HG02610 (cell line): ENCODE results near the gene RELB.
"Not testable (repeated sequence)": the region's sequence is repeated elsewhere in the genome, so short reads cannot be mapped to it uniquely, and the experiment has no call there.

Source experiments
- ATAC-seq: cut with Tn5 transposase; IDR thresholded peaks from one replicate; pipeline ENCODE4 v1.9.1; 2021; ENCODE audit warnings: mild to moderate bottlenecking, moderate library complexity; ENCODE audit not compliant: unreplicated experiment

The RELB gene

GRCh38 chr19:45001087-45001739 is at the start of gene RELB:
TSS of gene RELB (plus strand) at chr19:45001464. CDS start at chr19:45001580, 116 bp downstream.
- peak; percentile 42 for ATAC-seq

DNA sequence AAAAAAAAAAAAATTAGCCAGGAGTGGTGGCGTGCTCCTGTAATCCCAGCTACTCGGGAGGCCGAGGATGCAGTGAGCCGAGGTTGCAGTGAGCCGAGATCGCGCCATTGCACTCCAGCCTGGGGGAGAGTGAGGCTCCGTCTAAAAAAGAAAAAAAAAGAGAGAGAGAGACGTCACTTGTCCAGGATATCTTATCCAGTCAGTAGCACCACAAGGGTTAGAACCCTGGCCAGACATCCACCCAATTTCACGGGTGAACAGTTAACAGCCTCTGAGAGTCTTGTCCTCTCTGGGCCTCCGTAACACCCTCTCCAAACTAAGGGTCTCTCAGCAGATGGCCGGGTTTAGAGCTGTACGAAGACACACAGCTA is 47.0 kb upstream of the RELB start:
- peak; percentile 1 for ATAC-seq

DNA sequence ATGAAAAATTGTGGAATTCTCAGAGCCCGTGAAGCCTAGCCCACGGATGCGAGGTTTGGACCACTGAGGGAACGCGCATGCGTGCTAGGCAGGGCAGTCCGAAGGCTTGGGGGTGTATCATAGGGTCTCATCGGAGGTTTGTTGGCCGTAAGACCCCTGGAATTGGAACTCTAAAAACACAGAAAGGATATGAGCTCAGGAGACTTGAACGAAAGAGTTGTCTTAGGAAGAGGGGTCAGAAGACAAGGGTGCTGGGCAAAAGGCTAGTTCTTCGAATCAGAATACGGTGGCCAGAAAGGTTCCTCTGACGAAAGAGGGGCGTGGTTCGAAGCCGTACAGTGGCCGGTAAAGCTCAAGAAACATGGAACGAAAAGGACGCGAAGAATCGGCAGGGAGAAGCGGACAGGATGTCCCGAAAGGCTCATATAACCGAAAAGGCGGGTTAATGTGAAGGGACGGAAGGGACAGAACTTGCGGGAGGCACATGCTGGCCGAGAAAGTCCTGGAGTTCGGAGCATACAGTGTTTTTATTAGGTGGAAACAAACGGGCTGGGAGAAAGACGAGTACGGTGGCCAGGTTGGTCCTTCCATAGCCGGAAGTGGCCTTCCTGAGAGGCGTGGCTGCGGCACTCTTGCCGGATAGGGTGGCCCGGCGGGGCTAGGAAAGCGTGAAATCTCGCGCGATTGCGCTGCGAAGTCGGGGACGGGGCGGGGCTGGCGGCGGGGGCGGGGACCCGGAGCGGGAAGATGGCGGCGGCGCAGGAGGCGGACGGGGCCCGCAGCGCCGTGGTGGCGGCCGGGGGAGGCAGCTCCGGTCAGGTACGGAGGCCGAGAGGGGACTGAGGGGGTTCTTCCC is 46.4 kb upstream of the RELB start, which contains the start of gene CLPTM1:
Gene CLPTM1, plus strand, starts transcription at position 732 of the 856 bp plus-strand sequence. Its CDS starts 16 bp downstream, at position 748.
- peak; percentile 74 for ATAC-seq

DNA sequence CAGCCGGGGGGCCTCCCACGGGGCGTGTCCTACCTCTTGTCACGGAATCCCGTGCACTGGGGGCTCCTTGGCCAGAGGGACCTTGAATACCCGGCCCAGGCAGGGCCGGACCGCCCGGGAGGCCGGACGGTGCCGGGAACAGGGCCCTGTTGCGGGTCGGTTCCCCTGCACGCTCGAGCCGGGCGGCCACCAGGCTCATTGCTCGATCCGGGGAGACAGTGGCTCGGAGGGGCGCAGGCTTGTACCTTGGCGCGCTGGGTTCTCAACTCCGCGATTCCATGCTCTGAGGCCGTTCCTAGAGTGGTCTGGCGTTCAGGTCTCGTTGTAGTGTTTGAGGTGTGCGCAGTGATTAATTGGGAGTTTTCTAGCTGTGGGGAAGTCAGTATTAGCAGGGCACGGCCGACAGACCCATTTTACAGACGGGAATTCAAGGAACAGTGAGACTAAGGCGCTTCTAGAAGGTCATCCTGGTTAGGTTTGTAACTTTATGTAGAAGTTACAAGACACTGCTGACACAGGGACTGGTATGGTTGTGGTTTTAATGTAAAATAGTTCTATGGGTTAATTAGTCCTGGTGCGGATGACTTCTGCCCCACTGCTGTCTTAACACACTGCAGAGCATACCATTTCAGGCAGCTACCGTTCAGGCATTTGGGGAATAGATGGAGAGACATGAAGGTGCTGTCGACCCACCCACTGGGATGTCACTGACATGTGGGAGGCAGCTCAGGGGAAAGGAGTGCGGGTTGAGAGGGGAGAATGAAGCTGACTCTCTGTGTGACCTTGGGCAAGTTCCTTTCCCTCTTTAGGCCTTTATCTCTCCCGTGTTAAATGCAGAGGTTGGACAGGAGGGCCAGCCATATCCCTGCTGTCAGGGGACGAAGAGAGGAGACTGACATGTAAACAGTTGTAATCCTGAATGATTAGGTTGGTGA is 45.5 kb upstream of the RELB start:
- ATAC-seq = peak; percentile 16

DNA sequence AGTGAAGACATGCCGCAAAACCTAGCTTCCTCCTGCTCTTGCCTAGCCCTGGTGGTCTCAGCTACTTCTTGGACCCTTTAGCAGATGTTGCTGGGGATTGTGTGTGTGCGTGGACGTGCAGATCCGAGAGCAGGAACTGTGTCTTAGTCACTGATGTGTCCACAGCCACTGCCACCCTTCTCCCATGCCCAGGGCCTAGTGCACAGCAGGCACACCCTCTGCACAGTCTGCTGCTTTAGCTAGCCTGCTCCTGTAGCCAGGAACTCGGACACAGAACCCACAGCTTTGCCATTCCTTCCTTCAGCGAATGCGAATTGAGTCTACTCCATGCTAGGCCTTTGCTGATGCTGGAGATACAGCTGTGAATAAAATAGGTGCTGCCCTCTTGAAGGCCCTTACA is 43.7 kb upstream of the RELB start:
- no peak for ATAC-seq

- ATAC-seq = no peak
These were observed 43.2 kb upstream of the RELB start for GRCh38 chr19:44958090-44958489.

DNA sequence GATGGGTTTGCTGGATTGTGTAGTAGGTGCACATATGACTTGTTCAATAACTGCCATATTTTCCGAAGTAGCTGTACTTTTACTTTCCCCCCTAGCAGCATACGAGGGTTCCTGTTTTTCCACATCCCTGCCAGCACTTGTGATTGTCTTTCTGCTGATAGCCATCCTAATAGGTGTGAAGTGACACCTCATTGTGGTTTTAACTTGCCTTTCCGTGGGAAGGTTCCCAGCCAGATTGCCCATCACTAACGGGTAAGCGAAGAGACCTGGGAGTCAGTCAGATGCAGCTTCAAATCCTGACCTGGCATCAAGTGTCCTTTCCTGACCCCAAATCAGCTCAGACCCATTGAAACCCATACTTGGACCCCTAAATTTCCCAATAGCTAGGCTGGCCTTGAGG is 41.6 kb upstream of the RELB start:
- no peak for ATAC-seq

- no peak for ATAC-seq
These were observed 40.1 kb upstream of the RELB start for GRCh38 chr19:44960906-44961728.

DNA sequence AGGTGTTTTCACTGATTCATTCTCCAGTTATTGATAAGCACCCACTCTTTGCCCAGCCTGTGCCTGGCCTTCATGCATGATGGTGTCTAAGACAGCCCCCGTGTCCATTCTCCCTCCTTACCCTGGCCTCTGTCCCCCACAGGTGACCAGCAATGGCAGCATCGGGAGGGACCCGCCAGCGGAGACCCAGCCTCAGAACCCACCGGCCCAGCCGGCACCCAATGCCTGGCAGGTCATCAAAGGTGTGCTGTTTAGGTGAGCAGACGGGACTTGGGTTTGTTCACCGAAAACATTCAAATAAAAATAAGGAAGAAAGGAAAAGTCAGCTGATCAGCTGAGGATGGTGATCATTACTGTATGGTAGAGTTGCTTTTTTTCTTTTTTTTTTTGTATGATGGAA is 39.4 kb upstream of the RELB start:
- ATAC-seq = no peak

DNA sequence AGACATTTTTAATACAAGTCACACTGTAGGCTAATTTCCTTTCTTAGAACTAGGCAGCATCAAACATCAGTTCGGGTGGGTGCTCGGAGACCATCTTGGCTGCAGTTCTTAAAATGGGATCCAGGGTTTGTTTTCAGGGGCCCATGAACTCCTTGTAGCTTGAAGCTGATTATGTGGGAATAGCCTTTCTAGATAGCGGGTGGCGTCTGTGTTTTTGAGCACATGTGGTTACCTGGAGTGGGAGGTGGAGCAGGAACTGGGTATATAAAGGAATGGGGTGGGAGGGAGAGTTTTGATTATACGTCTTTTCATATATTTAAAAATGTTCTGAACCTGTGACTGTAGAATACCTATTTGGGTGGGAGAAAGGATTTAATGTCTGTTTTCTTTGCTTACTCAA is 33.1 kb upstream of the RELB start:
- no peak for ATAC-seq

DNA sequence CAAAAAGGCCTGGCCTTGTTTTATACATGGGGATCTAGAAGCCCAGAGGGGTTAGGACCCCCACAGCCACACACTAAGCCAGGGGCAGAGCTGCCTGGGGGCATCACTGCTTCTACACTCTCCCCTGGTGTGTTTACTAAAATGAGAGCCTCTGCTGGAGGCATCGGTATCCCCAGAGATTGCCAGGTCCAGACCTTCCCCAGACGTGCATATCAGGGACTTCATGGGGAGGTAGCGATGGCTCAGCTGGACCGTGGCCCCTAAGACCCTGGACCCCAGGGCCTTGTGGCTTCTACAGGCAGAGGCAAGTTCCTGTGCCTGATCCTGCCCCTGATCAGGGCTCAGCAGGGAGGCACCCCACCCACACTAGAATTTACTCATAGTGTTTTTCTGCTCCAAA is 32.6 kb upstream of the RELB start:
- no peak for ATAC-seq

- ATAC-seq = no peak
These were observed 31.8 kb upstream of the RELB start for GRCh38 chr19:44969437-44969836.

DNA sequence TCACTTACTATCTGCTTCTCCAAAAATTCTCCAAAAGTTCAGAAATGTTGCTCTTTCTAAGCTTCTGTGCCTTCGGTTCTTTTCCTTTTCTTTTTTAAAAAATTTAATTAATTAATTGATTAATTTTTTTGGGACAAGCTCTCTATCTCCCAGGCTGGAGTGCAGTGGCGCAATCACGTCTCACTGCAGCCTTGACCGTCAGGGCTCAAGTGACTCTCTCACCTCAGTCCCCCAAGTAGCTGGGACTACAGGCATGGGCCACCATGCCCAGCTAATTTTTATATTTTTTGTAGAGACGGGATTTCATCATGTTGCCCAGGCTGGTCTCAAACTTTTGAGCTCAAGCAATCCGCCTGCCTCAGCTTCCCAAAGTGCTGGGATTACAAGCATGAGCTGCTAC is 29.8 kb upstream of the RELB start:
- not testable (repeated sequence) for ATAC-seq

GRCh38 chr19:44972802-44973201 is 28.5 kb upstream of the RELB start:
- ATAC-seq = no peak

DNA sequence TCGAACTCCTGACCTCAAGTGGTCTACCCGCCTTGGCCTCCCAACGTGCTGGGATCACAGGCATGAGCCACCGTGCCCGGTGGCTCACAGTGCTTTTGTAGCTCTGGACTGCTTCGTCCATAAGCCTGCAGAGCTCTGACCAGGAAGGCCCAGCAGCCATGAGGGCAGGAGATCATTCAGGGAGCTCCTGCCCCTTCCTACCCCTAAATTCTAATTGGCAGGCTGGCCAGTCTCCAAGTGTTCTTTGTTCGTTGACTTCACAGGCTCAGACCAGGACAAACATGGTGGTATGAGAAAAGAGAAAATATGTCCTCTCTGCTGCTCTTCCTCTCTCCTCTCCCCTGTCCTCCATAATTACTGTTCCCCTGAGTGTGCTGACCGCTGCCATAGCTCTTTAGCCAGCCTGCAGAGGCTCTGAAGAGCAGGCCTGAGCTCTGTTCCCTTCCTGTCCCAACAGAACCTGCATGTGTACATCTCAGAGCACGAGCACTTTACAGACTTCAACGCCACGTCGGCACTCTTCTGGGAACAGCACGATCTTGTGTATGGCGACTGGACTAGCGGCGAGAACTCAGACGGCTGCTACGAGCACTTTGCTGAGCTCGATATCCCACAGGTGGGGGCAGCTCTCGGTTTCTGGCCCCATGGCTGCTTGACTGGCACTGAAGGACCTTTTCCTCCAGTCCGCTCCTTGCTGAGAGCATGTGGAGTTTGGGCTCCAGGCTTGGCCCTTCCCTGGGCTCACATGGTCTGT is 27.1 kb upstream of the RELB start:
- ATAC-seq = no peak

GRCh38 chr19:44974857-44975256 is 26.4 kb upstream of the RELB start:
- no peak for ATAC-seq

DNA sequence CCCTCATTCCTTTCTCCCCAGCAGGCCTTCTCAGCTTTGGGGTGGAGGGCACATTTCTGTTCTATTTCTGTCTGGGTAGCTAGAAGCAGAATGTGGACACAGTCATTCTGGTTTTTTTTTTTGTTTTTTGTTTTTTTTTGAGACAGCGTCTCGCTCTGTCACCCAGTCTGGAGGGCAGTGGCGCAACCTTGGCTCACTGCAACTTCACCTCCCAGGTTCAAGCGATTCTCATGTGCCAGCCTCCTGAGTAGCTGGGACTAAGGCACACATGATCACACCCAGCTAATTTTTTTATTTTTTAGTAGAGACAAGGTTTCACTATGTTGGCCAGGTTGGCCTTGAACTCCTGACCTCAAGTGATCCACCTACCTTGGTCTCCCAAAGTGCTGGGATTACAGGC is 25.8 kb upstream of the RELB start:
- ATAC-seq = no peak

DNA sequence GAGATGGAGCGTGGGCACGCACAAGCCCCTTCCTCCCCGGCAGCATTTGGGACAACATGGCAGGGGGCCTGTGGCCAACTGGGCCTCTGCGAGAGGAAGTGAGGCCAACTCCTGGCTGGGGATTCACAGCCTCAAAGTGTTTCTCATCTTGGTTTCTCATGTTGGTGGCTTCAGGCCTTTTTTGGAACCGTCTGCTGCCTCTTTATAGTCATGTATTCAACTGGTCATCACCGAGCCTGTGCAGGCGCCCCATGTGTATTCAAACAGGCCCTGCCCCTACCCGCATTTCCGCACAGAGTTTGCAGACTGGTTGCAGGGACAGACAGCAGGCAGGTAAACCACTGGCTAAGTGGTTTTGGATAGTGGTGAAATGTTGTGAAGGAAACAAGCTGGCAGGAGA is 17.3 kb upstream of the RELB start:
- ATAC-seq = no peak

- ATAC-seq = no peak
These were observed 15.8 kb upstream of the RELB start for GRCh38 chr19:44985445-44985844.

DNA sequence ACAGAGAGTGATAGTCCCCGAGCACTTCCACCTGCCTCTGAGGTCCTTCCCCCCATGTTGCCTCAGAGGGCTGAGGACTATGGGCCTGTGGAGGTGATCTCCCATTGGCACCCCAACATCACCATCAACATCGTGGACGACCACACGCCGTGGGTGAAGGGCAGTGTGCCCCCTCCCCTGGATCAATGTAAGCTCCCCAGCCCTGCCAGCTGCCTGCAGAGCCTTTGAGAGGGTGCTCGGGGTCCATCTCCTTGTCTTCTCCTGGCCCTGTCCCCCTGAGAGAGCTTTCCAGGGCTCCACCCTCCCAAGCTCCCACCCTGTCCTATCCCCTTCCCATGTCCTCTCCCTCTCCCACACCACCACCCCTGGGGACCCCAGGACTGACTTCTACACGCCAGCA is 14.9 kb upstream of the RELB start:
- ATAC-seq = no peak
